ENCODE results near the gene SERPINE2. TPM values are rescaled to one million over a fixed set of nuclear protein-coding genes. Genes with fewer than 3 reads are reported as not detected.
A peak's percentile ranks its signal among the peaks of the same experiment; 100 is the strongest.

The SERPINE2 gene
- total and polyA plus RNA-seq, 9 donors, result 42.5 to 264 (median 101) TPM

DNA sequence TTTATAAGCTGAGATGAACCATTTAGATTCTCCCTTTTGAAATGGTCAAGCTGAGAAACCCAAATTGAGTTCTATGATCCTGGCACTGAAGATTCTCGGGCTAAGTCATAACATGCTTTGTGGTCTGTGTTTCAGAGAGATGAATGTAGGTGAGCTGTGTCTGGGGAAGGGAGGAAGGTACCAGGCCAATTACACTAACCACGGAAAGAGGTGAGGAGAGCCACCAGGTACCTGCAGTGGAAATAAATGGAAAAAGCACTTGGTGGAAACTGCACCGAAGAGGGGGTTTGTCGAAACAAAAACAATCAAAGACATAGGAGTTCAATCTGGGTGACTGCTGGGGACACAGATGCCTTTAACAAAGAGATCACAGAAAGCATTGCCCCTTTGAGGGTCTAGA, 82.8 kb downstream of the SERPINE2 start:
- TF ChIP-seq EP300 (IDR thresholded peaks at IDR 0.05), result no peak
- TF ChIP-seq, protein P1, sequence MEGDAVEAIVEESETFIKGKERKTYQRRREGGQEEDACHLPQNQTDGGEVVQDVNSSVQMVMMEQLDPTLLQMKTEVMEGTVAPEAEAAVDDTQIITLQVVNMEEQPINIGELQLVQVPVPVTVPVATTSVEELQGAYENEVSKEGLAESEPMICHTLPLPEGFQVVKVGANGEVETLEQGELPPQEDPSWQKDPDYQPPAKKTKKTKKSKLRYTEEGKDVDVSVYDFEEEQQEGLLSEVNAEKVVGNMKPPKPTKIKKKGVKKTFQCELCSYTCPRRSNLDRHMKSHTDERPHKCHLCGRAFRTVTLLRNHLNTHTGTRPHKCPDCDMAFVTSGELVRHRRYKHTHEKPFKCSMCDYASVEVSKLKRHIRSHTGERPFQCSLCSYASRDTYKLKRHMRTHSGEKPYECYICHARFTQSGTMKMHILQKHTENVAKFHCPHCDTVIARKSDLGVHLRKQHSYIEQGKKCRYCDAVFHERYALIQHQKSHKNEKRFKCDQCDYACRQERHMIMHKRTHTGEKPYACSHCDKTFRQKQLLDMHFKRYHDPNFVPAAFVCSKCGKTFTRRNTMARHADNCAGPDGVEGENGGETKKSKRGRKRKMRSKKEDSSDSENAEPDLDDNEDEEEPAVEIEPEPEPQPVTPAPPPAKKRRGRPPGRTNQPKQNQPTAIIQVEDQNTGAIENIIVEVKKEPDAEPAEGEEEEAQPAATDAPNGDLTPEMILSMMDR (IDR thresholded peaks at IDR 0.05), result no peak
- no peak for TF ChIP-seq POLR2A (IDR thresholded peaks at IDR 0.05)
- Histone ChIP-seq H3K4me1 (ENCODE audit: insufficient read depth) (peaks cover 12% of the 10 kb centered on the region), H3K27ac (peak overlapping the region in 1 of 2 donors; percentile 49), H3K27me3 (no peaks in the 10 kb centered on the region), H3K36me3 (no peaks in the 10 kb centered on the region), H3K9me3 (no peaks in the 10 kb centered on the region), H3K4me3 (peak overlapping the region; percentile 67)
- WGBS, 3 donors, result 79 to 88% (median 85%) methylated on average over 4 of the region's 4 CpGs
- no peak for DNase-seq
- intact Hi-C loops (cut with DNase I), result loop anchor here in 1 of 4 donors (10.0 kb wide), 1 partner anchor 1301 kb away; the partner anchor contains the start of gene FARSB

DNA sequence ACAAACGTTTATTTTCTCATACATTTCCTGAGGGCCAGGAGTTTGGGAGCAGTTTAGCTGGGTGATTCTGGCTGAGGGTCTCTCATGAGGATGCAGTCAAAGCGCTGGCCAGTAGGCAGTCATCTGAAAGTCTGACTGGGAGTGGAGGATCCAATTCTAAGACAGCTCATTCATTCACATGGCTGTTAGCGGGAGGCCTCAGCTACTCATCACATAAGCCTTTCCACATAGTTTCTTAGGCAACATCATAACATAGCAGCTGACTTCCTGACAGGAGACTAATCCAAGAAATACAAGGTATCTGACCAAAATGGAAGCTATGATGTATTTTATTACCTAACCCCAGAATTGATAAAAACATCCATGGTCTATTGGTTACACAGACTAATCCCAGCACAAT, 84.7 kb downstream of the SERPINE2 start:
- no peaks in the 10 kb centered on the region for H3K27me3 ChIP-seq
- no peak for TF ChIP-seq POLR2A (IDR thresholded peaks at IDR 0.05)
- no peak for TF ChIP-seq EP300 (IDR thresholded peaks at IDR 0.05)
- TF ChIP-seq, protein P1 (IDR thresholded peaks at IDR 0.05), result no peak
- H3K36me3 ChIP-seq, result no peaks in the 10 kb centered on the region
- H3K4me1 ChIP-seq (ENCODE audit: insufficient read depth), result peaks cover 2% of the 10 kb centered on the region
- no peak for DNase-seq
- no peak overlapping the region for H3K4me3 ChIP-seq
- no peak overlapping the region for H3K27ac ChIP-seq
- whole genome bisulfite sequencing, 3 donors, result 78 to 93% (median 92%) methylated on average over 3 of the region's 3 CpGs
- H3K9me3 ChIP-seq, result no peaks in the 10 kb centered on the region
- intact Hi-C loops (cut with DNase I), result loop anchor here in 1 of 4 donors (10.0 kb wide), 1 partner anchor 1300 kb away; the partner anchor contains the start of gene FARSB

DNA sequence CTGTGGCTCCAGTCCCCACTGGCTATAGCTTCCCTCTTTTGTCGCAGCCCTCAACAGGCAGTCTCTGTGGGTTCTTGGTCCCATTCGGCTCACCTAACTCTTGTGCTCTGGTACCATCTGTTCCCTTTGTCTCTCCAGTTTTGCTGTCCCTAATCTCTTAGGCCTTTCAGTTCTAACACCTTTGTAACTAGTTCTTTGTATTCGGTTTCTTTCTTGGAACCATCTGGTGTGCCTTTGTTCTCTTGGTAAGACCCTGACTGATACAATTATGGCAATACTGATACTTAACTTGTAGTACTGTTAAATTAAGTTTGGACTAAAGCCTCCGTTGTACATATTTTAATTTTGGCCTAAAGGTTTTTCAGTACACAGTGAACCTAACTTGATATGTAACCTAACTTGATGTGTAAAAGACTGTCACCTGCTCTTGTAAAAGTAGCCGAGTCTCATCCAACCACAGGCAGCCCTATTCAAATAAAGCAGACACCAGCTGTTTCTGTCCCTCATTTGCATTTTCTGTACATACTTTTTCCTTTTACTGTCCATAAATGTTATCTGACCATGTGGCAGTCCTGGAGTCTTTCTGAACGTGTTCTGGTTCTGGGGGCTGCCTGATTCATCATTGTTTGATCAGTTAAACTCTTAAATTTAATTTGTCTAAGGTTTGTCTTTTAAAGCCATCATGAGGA, 86.7 kb downstream of the SERPINE2 start:
- no peaks in the 10 kb centered on the region for H3K27me3 ChIP-seq
- no peaks in the 10 kb centered on the region for H3K4me1 ChIP-seq (ENCODE audit: insufficient read depth)
- TF ChIP-seq EP300 (IDR thresholded peaks at IDR 0.05), result no peak
- TF ChIP-seq, protein P1 (IDR thresholded peaks at IDR 0.05), result no peak
- no peak for TF ChIP-seq POLR2A (IDR thresholded peaks at IDR 0.05)
- H3K4me3 ChIP-seq, result no peak overlapping the region
- no peak overlapping the region for H3K27ac ChIP-seq
- no peaks in the 10 kb centered on the region for H3K9me3 ChIP-seq
- intact Hi-C loops (cut with DNase I), result loop anchor here in 1 of 4 donors (10.0 kb wide), 1 partner anchor 1298 kb away; the partner anchor contains the start of gene FARSB
- H3K36me3 ChIP-seq, result no peaks in the 10 kb centered on the region
- WGBS, 3 donors, result 80 to 86% (median 85%) methylated on average over 6 of the region's 6 CpGs
- no peak for DNase-seq

DNA sequence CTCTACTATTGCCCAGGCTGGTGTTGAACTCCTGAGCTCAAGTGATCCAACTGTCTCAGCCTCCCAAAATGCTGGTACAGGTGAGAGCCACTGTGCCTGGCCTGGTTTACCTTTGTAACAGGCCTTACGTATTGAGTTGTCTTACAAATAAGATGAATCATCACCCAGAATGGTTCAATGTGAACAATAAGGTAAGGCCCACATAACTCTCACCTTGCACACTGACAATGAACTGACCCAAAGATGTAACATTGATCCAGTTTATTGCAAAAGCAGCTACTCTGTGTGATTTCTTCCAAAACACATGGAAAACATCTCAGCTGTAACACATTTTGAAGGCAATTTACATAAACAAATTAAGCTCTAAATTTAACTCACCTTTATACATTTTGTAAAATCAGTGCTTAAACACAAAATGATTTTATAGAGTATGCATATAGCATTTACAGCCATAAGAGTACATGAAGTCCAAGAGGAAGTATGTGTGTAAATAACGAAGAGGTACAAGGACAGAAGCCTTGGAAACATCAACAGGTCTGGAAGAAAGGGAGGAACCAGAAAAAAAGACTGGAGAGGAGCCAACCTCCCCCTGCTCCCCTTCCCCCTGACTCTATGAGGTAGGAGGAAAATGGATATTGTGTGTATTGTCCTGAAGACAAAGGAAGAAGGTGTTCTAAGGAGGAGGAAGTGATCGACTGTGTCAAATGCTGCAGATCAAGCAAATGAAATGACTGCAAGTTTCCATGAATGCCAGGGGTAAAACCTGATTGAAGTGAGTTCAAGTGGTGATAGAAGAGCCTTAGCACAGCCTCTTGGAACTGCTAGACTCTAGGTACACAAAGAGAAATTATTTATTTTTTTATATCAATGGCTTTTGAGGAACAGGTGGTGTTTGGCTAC, 88.4 kb downstream of the SERPINE2 start:
- WGBS, 3 donors, result 50 to 70% (median 63%) methylated on average over 3 of the region's 3 CpGs
- intact Hi-C loops (cut with DNase I), result loop anchor here in 1 of 4 donors (10.0 kb wide), 1 partner anchor 1296 kb away; the partner anchor contains the start of gene FARSB

More for the DNA sequence above, 88.4 kb downstream of the SERPINE2 start:
- Histone ChIP-seq H3K27me3 (no peaks in the 10 kb centered on the region), H3K9me3 (no peaks in the 10 kb centered on the region), H3K27ac (no peak overlapping the region), H3K4me1 (ENCODE audit: insufficient read depth) (no peaks in the 10 kb centered on the region), H3K36me3 (no peaks in the 10 kb centered on the region), H3K4me3 (no peak overlapping the region)
- no peak for TF ChIP-seq POLR2A (IDR thresholded peaks at IDR 0.05)
- TF ChIP-seq EP300 (IDR thresholded peaks at IDR 0.05), result no peak
- DNase-seq, result no peak

Measured in ovary (tissue), 9 donors.